Measurements from ENCODE around the gene KDM3B. TPM values are rescaled to one million over a fixed set of nuclear protein-coding genes. Genes with fewer than 3 reads are reported as not detected.

The KDM3B gene
- total and polyA plus RNA-seq, 9 of the 15 experiments (the other 6 are each of a cell fraction or from before 2014, with no cell fraction given): 13.8 to 62.8 (median 41.9) TPM

- TF ChIP-seq MGA (IDR thresholded peaks at IDR 0.05) (peak; percentile 85), MXD1 (CRISPR knock-in tag; IDR thresholded peaks at IDR 0.05; ENCODE audit: borderline replicate concordance, poor library complexity, severe bottlenecking) (no peak), MYC (IDR thresholded peaks at IDR 0.05; ENCODE audit: low read depth, low read length) (peak; percentile 72), MYC (CRISPR knock-in tag; IDR thresholded peaks at IDR 0.05; ENCODE audit: borderline replicate concordance, low read depth) (no peak), MNT (conservative IDR thresholded peaks at IDR 0.05) (peak in 1 of 2 experiments; percentile 41; a peak in 3 of 4 replicates), ETS1 (conservative IDR thresholded peaks at IDR 0.05; ENCODE audit: control insufficient read depth, low read depth, low read length) (peak; percentile 66), PML (IDR thresholded peaks at IDR 0.05; ENCODE audit: low read length) (0 out of 2 replicates have a peak, but pooled peaks have one; percentile 2), ZNF280B (CRISPR knock-in tag; IDR thresholded peaks at IDR 0.05) (no peak), RAD21 (CRISPR knock-in tag; conservative IDR thresholded peaks at IDR 0.05 in 1 of 2, IDR thresholded peaks at IDR 0.05 in 1 of 2) (peak; percentile 79 to 91), LCOR (CRISPR knock-in tag; IDR thresholded peaks at IDR 0.05) (peak; percentile 84)
Observed at GRCh38 chr5:138464008-138464387, 111.5 kb downstream of the KDM3B start (continued).
